ENCODE results near the gene MPP4.
"Not testable (repeated sequence)": the region's sequence is repeated elsewhere in the genome, so short reads cannot be mapped to it uniquely, and the experiment has no call there.

Gene MPP4

GRCh38 chr2:201671205-201671604, 27.2 kb downstream of the MPP4 start:
- not testable (repeated sequence) for DNase-seq

DNA sequence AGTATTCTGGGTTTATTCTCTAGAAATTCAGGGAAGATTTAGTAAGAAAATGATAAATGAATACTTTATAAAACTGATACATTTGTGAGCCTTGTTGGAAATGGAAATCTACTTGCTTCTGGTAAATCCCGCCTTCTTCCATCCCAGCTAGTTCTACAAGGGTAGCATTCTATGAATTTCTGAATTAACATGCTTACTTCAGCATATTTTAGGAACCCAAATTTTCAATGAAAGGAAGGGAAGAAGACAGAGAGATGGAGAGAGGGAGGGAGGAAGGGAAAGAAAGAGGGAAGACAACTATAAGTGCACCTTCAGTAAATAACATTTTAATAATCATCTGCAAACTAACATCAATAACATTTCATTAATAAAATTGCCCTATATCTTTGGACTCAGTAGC, 28.6 kb downstream of the MPP4 start:
- DNase-seq: no peak

DNA sequence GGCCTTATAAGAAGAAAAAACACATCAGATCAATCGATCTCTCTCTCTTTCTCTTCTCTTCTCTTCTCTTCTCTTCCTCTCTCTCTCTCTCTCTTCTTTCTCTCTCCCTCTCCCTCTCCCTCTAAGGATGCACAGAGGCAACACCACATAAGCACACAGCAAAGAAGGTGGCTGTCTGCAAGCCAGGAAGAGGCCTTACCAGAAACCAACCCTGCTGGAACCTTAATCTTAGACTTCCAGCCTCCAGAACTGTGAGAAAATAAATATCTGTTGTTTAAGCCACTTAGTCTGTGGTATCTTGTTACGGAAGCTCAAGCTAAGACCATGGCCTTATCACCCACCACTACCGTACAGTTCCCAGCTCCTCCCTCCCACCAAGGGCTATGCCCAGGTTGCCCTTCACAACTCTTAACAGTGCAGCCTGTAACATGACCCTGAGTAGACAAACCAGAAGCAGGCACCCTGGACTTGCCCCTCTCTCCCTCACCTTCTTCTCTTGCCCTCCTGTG, 30.0 kb downstream of the MPP4 start:
- DNase-seq: no peak

- no peak for DNase-seq
Measured at GRCh38 chr2:201664334-201664733, 34.1 kb downstream of the MPP4 start.

DNA sequence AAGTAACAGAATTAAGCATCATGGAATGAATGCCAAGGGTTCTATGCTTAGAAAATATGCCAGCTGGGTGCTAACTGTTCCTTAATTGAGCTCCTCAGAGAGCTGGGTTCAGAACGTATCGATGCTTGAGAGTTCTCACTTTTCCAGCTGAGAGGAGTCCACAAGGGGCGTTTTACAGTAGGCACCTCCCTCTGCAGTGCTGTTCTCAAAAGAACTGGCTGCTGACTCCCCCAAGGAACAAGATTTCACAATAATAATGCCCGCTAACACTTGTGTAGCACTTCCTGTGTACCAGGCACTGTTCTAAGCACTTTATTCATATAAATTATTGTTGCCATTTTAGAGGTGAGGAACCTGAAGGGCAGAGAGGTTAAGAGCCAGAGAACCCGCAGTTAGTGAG, 37.1 kb downstream of the MPP4 start:
- DNase-seq: no peak

- DNase-seq: no peak
Measured at GRCh38 chr2:201660293-201660895, 38.0 kb downstream of the MPP4 start.

DNA sequence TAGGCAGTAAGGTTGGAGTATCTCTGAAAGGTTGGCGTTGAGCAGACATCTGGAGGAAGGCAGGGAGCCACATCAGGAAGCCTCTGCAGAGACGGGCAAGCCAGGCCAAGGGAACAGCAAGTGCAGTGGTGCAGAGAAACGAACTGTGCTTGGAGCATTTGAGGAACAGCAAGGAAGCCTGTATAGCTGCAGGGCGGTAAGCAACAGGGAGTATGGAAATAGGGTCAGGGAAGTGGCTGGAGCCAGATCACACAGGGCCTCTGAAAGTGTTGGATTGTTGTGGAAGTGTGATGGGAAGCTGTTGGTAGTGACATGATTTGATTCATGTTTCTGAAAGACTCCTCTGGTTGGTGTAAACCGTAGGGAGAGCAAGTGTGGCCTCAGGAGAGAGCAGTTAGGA, 41.7 kb downstream of the MPP4 start:
- no peak for DNase-seq

GRCh38 chr2:201656102-201656501, 42.3 kb downstream of the MPP4 start:
- DNase-seq: peak; percentile 43 to 50

GRCh38 chr2:201654616-201655384, 43.6 kb downstream of the MPP4 start:
- DNase-seq: no peak

DNA sequence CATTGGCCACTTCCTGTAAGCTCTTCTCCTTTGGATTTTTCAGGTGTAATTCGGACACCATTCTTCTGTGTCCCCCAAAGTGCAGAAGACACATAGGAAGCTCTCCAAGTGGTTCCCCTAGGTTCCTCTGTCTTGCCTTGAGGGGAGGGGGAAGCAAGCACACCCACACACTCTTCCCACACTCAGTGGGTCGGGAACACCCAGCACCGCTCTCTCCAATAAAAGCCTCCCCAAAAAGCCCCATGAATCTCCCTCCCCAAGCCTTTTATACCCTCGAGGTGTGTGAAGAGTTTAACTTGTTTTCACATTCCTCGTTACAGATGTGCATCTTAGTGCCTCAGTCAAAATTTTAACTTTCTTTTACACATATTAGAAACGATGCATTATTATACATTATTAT, 45.2 kb downstream of the MPP4 start:
- DNase-seq: no peak

DNA sequence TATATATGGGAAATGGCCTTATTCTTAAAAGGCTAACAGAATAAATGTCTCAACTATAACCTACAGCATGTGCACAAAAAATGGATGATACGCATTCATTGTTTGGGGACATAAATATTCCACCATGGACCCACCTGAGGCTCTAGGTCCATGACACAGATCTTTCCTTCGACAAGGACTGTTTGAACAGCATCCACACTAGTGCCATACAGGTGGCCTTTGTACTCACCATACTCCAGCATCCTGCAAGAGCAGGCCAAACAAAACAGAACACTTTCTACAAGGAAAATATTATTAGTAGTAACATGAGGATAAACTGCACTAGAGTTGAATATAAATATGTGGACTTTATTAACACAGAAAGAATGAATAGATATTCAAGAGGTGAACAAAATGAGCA, 49.0 kb downstream of the MPP4 start:
- DNase-seq: no peak

DNA sequence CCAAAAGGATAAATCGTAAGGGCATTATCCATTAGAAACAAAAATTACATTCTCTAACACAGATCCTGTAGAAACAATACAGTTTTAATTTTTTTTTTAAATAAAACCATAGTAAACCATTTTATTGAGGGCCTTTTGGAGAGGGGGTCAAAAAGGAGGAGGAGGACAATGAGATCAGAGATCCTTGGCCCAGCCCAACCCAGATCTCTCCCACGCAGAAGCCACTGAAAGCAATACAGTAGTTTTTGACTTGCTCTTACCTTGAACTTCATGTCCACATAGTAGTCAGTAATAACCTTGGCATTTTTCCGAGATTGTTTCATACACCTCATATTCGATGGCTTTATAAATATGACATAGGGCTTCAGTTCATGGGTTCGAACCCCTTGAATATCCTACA, 51.0 kb downstream of the MPP4 start:
- no peak for DNase-seq

DNA sequence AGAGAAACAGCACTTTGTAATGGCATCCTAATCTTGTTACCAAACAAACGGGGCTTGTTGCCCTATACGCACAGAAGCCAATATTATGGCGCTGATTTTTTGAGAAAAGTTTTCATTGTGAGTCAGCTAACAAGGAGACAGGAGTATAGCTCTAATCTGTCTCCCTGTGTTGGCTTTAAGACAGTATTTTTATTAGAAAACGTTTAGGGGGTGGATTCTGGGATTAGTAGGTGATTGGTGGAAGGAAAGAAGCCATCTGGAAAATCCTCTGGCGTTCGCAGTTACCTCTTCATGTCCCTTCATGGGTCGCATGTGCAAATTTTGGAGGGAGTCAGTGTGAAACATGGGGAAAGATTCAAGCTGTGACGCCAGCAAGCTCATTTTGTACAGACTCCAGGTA, 54.4 kb downstream of the MPP4 start:
- DNase-seq: no peak

DNA sequence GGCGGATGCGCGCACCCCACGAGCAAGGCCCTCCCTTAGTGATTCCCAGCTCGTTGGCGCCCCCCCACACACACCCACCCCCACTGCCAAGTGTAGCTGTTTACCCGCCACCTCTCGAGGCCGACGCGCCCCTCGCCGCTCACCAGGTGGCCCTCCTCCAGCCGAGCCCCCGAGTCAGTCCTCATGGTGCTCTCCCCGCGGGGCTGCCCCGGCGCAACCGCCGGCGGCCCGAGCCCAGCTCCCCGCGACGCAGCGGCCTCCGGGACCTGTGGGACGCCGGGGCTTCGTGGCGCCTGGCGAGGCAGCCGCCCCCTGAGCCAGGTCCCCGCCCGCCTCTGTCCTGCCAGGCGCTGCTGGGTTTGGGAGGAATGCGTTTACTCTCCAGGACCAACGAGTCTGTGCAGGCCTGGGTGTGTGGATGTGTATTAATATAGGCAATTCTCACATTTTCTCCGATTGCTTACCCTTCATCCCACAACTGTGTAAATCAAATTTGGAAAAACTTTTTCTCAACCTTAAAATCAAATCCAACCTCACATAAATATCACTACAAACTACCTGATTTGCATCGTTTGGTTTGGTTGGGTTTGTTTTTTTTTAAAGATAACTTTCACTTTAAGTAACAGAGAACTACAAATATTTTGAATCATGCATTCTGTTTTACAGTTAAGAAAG, 55.1 kb downstream of the MPP4 start, which contains the start of gene TMEM237:
TSS of gene TMEM237 (minus strand) at position 288 of the 675 bp plus-strand sequence. CDS start at position 185, 103 bp downstream.
- DNase-seq: peak in 1 of 2 donors; percentile 60

DNA sequence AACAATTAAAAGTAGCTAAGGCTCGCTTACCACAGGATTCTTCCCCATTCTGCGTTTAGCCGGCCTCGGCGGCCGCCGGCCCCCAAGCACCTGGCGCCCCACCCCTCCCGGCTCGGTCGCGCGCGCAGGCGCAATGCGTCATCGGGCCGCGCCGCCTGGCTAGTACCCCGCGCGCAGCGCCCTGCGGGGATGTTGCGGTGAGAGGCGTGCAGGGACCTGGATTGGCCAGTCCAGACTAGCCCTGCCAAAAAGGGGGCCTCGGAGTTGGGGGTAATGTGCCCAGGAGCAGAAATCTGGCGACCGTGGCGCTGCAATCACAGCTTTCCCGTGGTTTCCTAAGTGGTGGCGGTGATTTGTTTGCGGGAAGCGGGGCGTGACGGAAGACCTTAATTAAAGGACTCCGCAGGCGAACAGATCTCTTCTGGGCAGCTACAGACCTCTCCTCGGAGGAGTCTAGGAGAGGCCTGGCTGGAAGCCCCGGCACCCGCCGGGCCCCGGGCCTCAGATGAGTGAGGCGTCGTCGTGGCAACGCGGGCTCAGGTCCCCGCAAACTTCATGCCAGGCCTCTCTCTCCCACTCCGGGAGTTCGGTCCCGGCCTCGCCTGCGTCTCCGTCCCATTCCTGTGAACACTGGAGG, 55.7 kb downstream of the MPP4 start:
- peak; percentile 83 to 86 for DNase-seq

- DNase-seq: no peak
Measured at GRCh38 chr2:201642086-201642578, 56.3 kb downstream of the MPP4 start.

DNA sequence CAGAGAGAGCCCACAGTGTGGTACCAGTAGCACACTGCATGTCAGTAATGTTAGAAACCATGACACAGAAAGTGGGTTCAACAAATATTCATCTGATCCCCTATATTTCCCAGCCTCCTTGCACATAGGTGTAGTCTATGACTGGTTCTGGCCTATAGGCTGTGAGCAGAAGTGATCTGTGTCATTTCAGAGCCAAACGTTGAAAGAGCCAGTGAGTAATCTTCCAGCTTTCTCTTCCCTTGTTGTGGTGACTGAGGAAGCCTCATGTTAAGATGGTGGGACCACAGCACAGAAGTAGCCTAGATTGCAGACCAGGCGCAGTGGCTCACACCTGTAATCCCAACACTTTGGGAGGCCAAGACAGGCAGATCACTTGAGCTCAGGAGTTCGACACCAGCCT, 59.2 kb downstream of the MPP4 start:
- no peak for DNase-seq

GRCh38 chr2:201638326-201638725, 60.1 kb downstream of the MPP4 start:
- no peak for DNase-seq

DNA sequence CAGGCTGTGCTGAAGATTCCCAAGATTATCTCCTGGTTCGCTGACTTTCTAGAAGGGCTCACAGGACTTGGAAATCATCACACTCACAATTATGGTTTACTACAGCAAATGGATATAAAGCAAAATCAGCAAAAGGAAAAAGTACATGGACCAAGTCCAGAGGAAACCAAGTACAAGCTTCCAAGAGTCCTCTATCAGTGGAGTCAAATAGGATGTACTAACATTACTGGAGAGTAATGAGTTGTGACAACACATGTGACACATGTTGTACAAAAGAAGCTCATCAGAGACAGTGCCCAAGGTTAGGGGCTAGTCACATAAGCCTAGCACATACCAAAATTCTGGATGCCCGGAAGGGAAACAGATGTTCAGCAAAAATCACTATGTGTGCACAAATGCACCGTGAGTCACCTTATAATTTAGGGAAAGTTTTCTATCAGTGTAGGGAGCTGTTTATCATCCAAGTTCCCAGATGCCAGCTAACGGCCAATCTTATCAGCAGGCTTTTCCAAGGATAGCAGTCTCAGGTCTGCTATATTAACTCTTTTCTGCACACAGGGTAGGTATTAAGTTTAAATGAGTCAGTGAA, 64.7 kb downstream of the MPP4 start:
- DNase-seq: no peak

GRCh38 chr2:201631041-201631440, 67.4 kb downstream of the MPP4 start:
- DNase-seq: no peak

GRCh38 chr2:201630577-201630976, 67.9 kb downstream of the MPP4 start:
- no peak for DNase-seq

GRCh38 chr2:201628545-201628944, 69.9 kb downstream of the MPP4 start:
- DNase-seq: no peak

All from CD4-positive, alpha-beta T cell treated with Interleukin-1 beta for 1 hour (primary cell).